HEK293 (cell line): ENCODE measurements around the gene MDN1.

Experiments
- CTCF ChIA-PET: fragments of 350-600 bp; formaldehyde crosslinking; extraction: SDS; loops from one replicate; lab custom pipeline; 2021; ENCODE audit warnings: antibody characterized with exemption; lab: Yijun Ruan, JAX
- POLR2A ChIA-PET: fragments of 300-600 bp; formaldehyde crosslinking; extraction: SDS; loops from one replicate; lab custom pipeline; 2020; ENCODE audit warnings: antibody characterized with exemption, inconsistent platforms; lab: Yijun Ruan, JAX
- H3K27ac ChIP-seq: fragments of 200-500 bp; sonication (Bioruptor generic); 2 replicates; pipeline ENCODE4 v1.5.1; 2014; ENCODE audit warnings: low read depth, low read length, control low read depth, inconsistent platforms; ENCODE audit errors: extremely low read depth
- H3K36me3 ChIP-seq, 2 experiments: fragments of 200-500 bp in 1 of 2; sonication (Bioruptor generic) in 1 of 2; 1 replicate in 1 of 2; 2 replicates in 1 of 2; pipeline ENCODE4 v1.5.1; 2014 to 2017; ENCODE audit warnings: inconsistent platforms in 2 of 2, low read length in 2 of 2; ENCODE audit not compliant: control insufficient read depth in 2 of 2, insufficient read depth in 1 of 2
- H3K4me1 ChIP-seq: fragments of 200-500 bp; sonication (Bioruptor generic); 2 replicates; pipeline ENCODE4 v1.5.1; 2014; ENCODE audit warnings: mild to moderate bottlenecking, low read length, inconsistent platforms; ENCODE audit not compliant: control insufficient read depth, insufficient read depth
- H3K4me3 ChIP-seq: 2 replicates; pipeline ENCODE4 v1.5.1; 2011; ENCODE audit warnings: low read depth, mild to moderate bottlenecking, control low read depth, low read length, moderate library complexity
- H3K9me3 ChIP-seq: fragments of 200-500 bp; sonication (Bioruptor generic); 2 replicates; pipeline ENCODE4 v1.5.1; 2014; ENCODE audit warnings: low read depth, low read length, inconsistent platforms; ENCODE audit not compliant: control insufficient read depth, insufficient read depth
- TCF7L2 ChIP-seq: IDR thresholded peaks from 2 replicates; pipeline ENCODE4 v1.6.1; 2011; ENCODE audit warnings: low read depth, mild to moderate bottlenecking, inconsistent platforms, low read length, moderate library complexity, borderline replicate concordance
- WT1 ChIP-seq: fragments of 450-650 bp; formaldehyde crosslinking; IDR thresholded peaks from 2 replicates; pipeline ENCODE4 v1.5.1; 2016; ENCODE audit warnings: missing biosample characterization, missing genetic modification characterization
- YY1 ChIP-seq: fragments of 450-650 bp; formaldehyde crosslinking; IDR thresholded peaks from 2 replicates; pipeline ENCODE4 v1.5.1; 2018; ENCODE audit warnings: missing biosample characterization, missing genetic modification characterization
- ZNF184 ChIP-seq: fragments of 450-650 bp; IDR thresholded peaks from 2 replicates; pipeline ENCODE4 v1.5.1; 2018; ENCODE audit warnings: missing biosample characterization, mild to moderate bottlenecking, missing genetic modification characterization
- ZNF214 ChIP-seq: fragments of 450-650 bp; formaldehyde crosslinking; IDR thresholded peaks from 2 replicates; pipeline ENCODE4 v1.5.1; 2017; ENCODE audit warnings: missing biosample characterization, mild to moderate bottlenecking, missing genetic modification characterization, borderline replicate concordance
- ZNF324 ChIP-seq: fragments of 450-650 bp; formaldehyde crosslinking; IDR thresholded peaks from 2 replicates; pipeline ENCODE4 v1.5.1; 2016; ENCODE audit warnings: missing biosample characterization, missing genetic modification characterization
- ZNF416 ChIP-seq: fragments of 450-650 bp; formaldehyde crosslinking; IDR thresholded peaks from 2 replicates; pipeline ENCODE4 v1.5.1; 2016; ENCODE audit warnings: missing biosample characterization, missing genetic modification characterization
- ZNF707 ChIP-seq: fragments of 450-650 bp; formaldehyde crosslinking; IDR thresholded peaks from 2 replicates; pipeline ENCODE4 v1.5.1; 2016; ENCODE audit warnings: missing biosample characterization, missing genetic modification characterization
- TF ChIP-seq, protein P1 (sequence below): fragments of 450-650 bp; formaldehyde crosslinking; IDR thresholded peaks from 2 replicates; pipeline ENCODE4 v1.5.1; 2016; ENCODE audit warnings: missing biosample characterization, missing genetic modification characterization
- TF ChIP-seq, protein P2 (sequence below): fragments of 450-650 bp; formaldehyde crosslinking; conservative IDR thresholded peaks from 2 replicates; pipeline ENCODE4 v1.5.1; 2016; ENCODE audit warnings: low read depth, missing biosample characterization, missing genetic modification characterization
- TF ChIP-seq, protein P3 (sequence below): fragments of 450-650 bp; formaldehyde crosslinking; IDR thresholded peaks from 2 replicates; pipeline ENCODE4 v1.5.1; 2016; ENCODE audit warnings: missing biosample characterization, missing genetic modification characterization
- TF ChIP-seq, protein P4 (sequence below): fragments of 450-650 bp; formaldehyde crosslinking; IDR thresholded peaks from 2 replicates; pipeline ENCODE4 v1.5.1; 2017; ENCODE audit warnings: missing biosample characterization, mild to moderate bottlenecking, missing genetic modification characterization, moderate library complexity

MDN1 gene

DNA sequence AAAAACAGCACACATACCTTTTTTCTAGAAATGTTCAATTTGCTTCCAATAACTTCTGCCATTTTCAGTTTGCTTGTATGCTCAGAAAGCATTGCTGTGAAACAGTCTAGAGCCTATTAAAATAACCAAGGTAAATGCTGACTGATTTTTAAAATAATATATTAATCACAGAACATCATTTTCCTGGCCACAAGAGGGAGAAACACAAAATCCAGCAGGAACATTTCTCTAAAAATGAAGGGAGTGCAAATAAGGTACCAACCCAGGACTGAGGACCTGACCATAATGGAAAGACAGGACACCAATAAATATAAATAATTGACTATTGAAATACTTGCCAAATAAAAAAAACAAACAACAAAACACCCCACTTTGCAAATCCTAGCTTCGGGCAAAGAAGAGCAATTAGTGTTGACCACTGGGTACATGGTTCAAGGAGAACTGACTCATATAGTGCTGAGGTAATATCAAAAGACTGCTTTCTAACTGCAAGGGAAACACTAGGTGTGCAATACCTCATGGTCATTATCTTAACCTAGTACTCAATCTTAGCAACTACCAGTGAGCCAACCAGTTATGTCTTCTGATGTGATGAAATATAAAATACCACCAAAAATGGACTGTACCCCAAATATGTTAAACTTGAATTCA, 42.9 kb downstream of the MDN1 start (continued):
- TF ChIP-seq, protein P1, sequence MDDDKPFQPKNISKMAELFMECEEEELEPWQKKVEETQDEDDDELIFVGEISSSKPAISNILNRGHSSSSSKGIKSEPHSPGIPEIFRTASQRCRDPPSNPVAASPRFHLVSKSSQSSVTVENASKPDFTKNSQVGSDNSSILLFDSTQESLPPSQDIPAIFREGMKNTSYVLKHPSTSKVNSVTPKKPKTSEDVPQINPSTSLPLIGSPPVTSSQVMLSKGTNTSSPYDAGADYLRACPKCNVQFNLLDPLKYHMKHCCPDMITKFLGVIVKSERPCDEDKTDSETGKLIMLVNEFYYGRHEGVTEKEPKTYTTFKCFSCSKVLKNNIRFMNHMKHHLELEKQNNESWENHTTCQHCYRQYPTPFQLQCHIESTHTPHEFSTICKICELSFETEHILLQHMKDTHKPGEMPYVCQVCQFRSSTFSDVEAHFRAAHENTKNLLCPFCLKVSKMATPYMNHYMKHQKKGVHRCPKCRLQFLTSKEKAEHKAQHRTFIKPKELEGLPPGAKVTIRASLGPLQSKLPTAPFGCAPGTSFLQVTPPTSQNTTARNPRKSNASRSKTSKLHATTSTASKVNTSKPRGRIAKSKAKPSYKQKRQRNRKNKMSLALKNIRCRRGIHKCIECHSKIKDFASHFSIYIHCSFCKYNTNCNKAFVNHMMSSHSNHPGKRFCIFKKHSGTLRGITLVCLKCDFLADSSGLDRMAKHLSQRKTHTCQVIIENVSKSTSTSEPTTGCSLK (tag by site-specific recombination): no peak
- TF ChIP-seq, all 188 proteins: peak for 0

DNA sequence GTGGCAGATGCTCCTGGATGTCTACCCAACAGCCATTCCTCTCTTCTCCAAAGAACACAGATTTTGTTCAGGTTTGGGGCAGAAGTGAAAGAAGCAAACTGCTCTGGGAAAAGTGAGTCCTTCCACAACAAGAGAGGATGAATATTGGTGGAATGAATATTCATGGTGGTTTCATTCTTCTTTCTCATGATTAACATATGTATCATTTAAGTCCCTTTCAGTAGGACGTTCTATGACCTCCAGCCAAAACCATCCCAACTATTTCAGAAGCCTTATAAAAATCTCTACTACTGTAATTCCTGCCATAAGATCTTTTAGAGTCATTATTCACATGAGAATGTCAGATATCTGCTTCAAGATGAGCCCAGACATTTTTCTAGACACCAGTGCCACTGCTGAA, 44.4 kb downstream of the MDN1 start:
- CTCF ChIA-PET: no interaction called here
- H3K4me1 ChIP-seq: no peaks in the 10 kb centered on the region
- no peak overlapping the region for H3K4me3 ChIP-seq
- H3K27ac ChIP-seq: no peak overlapping the region
- TF ChIP-seq, protein P2, sequence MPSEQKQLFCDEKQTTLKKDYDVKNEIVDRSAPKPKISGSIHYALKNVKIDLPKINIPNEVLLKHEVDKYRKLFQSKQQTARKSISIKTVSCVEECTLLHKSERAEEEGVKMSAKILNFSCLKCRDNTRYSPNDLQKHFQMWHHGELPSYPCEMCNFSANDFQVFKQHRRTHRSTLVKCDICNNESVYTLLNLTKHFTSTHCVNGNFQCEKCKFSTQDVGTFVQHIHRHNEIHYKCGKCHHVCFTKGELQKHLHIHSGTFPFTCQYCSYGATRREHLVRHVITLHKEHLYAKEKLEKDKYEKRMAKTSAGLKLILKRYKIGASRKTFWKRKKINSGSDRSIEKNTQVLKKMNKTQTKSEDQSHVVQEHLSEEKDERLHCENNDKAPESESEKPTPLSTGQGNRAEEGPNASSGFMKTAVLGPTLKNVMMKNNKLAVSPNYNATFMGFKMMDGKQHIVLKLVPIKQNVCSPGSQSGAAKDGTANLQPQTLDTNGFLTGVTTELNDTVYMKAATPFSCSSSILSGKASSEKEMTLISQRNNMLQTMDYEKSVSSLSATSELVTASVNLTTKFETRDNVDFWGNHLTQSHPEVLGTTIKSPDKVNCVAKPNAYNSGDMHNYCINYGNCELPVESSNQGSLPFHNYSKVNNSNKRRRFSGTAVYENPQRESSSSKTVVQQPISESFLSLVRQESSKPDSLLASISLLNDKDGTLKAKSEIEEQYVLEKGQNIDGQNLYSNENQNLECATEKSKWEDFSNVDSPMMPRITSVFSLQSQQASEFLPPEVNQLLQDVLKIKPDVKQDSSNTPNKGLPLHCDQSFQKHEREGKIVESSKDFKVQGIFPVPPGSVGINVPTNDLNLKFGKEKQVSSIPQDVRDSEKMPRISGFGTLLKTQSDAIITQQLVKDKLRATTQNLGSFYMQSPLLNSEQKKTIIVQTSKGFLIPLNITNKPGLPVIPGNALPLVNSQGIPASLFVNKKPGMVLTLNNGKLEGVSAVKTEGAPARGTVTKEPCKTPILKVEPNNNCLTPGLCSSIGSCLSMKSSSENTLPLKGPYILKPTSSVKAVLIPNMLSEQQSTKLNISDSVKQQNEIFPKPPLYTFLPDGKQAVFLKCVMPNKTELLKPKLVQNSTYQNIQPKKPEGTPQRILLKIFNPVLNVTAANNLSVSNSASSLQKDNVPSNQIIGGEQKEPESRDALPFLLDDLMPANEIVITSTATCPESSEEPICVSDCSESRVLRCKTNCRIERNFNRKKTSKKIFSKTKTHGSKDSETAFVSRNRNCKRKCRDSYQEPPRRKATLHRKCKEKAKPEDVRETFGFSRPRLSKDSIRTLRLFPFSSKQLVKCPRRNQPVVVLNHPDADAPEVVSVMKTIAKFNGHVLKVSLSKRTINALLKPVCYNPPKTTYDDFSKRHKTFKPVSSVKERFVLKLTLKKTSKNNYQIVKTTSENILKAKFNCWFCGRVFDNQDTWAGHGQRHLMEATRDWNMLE (tag by site-specific recombination): no peak
- no peak for TF ChIP-seq ZNF214 (tag by site-specific recombination)
- TF ChIP-seq, protein P3, sequence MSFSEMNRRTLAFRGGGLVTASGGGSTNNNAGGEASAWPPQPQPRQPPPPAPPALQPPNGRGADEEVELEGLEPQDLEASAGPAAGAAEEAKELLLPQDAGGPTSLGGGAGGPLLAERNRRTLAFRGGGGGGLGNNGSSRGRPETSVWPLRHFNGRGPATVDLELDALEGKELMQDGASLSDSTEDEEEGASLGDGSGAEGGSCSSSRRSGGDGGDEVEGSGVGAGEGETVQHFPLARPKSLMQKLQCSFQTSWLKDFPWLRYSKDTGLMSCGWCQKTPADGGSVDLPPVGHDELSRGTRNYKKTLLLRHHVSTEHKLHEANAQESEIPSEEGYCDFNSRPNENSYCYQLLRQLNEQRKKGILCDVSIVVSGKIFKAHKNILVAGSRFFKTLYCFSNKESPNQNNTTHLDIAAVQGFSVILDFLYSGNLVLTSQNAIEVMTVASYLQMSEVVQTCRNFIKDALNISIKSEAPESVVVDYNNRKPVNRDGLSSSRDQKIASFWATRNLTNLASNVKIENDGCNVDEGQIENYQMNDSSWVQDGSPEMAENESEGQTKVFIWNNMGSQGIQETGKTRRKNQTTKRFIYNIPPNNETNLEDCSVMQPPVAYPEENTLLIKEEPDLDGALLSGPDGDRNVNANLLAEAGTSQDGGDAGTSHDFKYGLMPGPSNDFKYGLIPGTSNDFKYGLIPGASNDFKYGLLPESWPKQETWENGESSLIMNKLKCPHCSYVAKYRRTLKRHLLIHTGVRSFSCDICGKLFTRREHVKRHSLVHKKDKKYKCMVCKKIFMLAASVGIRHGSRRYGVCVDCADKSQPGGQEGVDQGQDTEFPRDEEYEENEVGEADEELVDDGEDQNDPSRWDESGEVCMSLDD: no peak
- no peak for TF ChIP-seq ZNF184 (tag by site-specific recombination)
- no peak for TF ChIP-seq ZNF416 (tag by site-specific recombination)
- no peak for TF ChIP-seq ZNF707 (tag by site-specific recombination)
- TF ChIP-seq WT1 (tag by site-specific recombination): no peak
- TF ChIP-seq ZNF324 (tag by site-specific recombination): no peak
- TF ChIP-seq YY1 (tag by site-specific recombination): no peak
- TF ChIP-seq, protein P4, sequence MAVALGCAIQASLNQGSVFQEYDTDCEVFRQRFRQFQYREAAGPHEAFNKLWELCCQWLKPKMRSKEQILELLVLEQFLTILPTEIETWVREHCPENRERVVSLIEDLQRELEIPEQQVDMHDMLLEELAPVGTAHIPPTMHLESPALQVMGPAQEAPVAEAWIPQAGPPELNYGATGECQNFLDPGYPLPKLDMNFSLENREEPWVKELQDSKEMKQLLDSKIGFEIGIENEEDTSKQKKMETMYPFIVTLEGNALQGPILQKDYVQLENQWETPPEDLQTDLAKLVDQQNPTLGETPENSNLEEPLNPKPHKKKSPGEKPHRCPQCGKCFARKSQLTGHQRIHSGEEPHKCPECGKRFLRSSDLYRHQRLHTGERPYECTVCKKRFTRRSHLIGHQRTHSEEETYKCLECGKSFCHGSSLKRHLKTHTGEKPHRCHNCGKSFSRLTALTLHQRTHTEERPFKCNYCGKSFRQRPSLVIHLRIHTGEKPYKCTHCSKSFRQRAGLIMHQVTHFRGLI (tag by site-specific recombination): no peak
- TF ChIP-seq TCF7L2: no peak
- POLR2A ChIA-PET: no interaction called here
- no peaks in the 10 kb centered on the region for H3K9me3 ChIP-seq
- peaks cover 41 to 83% of the 10 kb centered on the region in 2 experiments for H3K36me3 ChIP-seq
